Neural progenitor cell (in vitro differentiated cells): ENCODE data around the gene KCNQ1. TPM values are rescaled to one million over a fixed set of nuclear protein-coding genes. Genes with fewer than 3 reads are reported as not detected.

Experiments used
- DNase-seq: peaks from one replicate; pipeline ENCODE4 v3.0.0-alpha.2; 2016; ENCODE audit warnings: low spot score
- H2AFZ ChIP-seq: fragments of 200-600 bp; sonication (generic); replicated peaks from 2 replicates; pipeline ENCODE4 v1.6.1; 2016; ENCODE audit warnings: antibody characterized with exemption
- H3F3A ChIP-seq: fragments of 200-600 bp; sonication (generic); 2 replicates; pipeline ENCODE4 v1.6.1; 2016; ENCODE audit warnings: antibody characterized with exemption, low read depth
- H3K27ac ChIP-seq: fragments of 200-600 bp; sonication (generic); 2 replicates; pipeline ENCODE4 v1.5.1; 2016; ENCODE audit warnings: mild to moderate bottlenecking
- H3K27me3 ChIP-seq: fragments of 200-600 bp; sonication (generic); 2 replicates; pipeline ENCODE4 v1.6.1; 2016; ENCODE audit warnings: mild to moderate bottlenecking, moderate library complexity
- H3K36me3 ChIP-seq: fragments of 200-600 bp; sonication (generic); 2 replicates; pipeline ENCODE4 v1.5.1; 2016
- H3K4me1 ChIP-seq: fragments of 200-600 bp; sonication (generic); 2 replicates; pipeline ENCODE4 v1.6.1; 2016; ENCODE audit warnings: mixed run types
- H3K4me2 ChIP-seq: fragments of 200-600 bp; sonication (generic); 2 replicates; pipeline ENCODE4 v1.6.1; 2016
- H3K4me3 ChIP-seq: fragments of 200-600 bp; sonication (generic); 2 replicates; pipeline ENCODE4 v1.5.1; 2016
- H3K79me2 ChIP-seq: fragments of 200-600 bp; sonication (generic); 2 replicates; pipeline ENCODE4 v1.6.1; 2016; ENCODE audit warnings: low read depth
- H3K9ac ChIP-seq: fragments of 200-600 bp; sonication (generic); 2 replicates; pipeline ENCODE4 v1.6.1; 2016
- H3K9me3 ChIP-seq: fragments of 200-600 bp; sonication (generic); 2 replicates; pipeline ENCODE4 v1.5.1; 2016; ENCODE audit warnings: low read depth
- H4K20me1 ChIP-seq: fragments of 200-600 bp; sonication (generic); 2 replicates; pipeline ENCODE4 v1.6.1; 2016; ENCODE audit warnings: low read depth
- H3K27ac Mint-ChIP-seq: 3 replicates; pipeline ENCODE4 v1.8.0; 2021; ENCODE audit warnings: mixed read lengths
- H3K27me3 Mint-ChIP-seq: 2 replicates; pipeline ENCODE4 v1.8.0; 2022; ENCODE audit warnings: low read depth, mild to moderate bottlenecking, inconsistent platforms, moderate library complexity, mixed read lengths; ENCODE audit not compliant: insufficient read depth
- H3K36me3 Mint-ChIP-seq: 3 replicates; pipeline ENCODE4 v1.8.0; 2021; ENCODE audit warnings: mixed read lengths
- H3K4me1 Mint-ChIP-seq: 3 replicates; pipeline ENCODE4 v1.8.0; 2021; ENCODE audit warnings: mixed read lengths
- H3K4me3 Mint-ChIP-seq: 3 replicates; pipeline ENCODE4 v1.8.0; 2021; ENCODE audit warnings: mild to moderate bottlenecking, moderate library complexity, mixed read lengths
- H3K9me3 Mint-ChIP-seq: 3 replicates; pipeline ENCODE4 v1.8.0; 2020; ENCODE audit warnings: mixed read lengths
- CTCF ChIP-seq: fragments of 200-600 bp; sonication (generic); IDR thresholded peaks from 2 replicates; pipeline ENCODE4 v1.5.1; 2017; ENCODE audit warnings: antibody characterized with exemption, mild to moderate bottlenecking
- EZH2 ChIP-seq: fragments of 200-600 bp; sonication (generic); IDR thresholded peaks from 2 replicates; pipeline ENCODE4 v1.6.1; 2017; ENCODE audit warnings: antibody characterized with exemption, mild to moderate bottlenecking, moderate library complexity
- EZH2phosphoT487 ChIP-seq: fragments of 200-600 bp; sonication (generic); IDR thresholded peaks from 2 replicates; pipeline ENCODE4 v1.6.1; 2017; ENCODE audit warnings: antibody characterized with exemption
- total RNA-seq: library from RNA; depleted of rRNA; stranded (reverse); fragments of >200 nt; gene quantifications from 2 replicates; pipeline ENCODE4 v1.2.3, GENCODE V29; 2015; ENCODE audit warnings: low replicate concordance

Gene KCNQ1
- total RNA-seq, 1 donor from 2014 or later, result 0.11 TPM

- Mint-ChIP-seq H3K27ac (no peak overlapping the region), H3K4me3 (no peak overlapping the region), H3K9me3 (no peaks in the 10 kb centered on the region), H3K36me3 (no peaks in the 10 kb centered on the region), H3K27me3 (peaks cover 4% of the 10 kb centered on the region), H3K4me1 (peaks cover 11% of the 10 kb centered on the region)
- Histone ChIP-seq H3K4me1 (peaks cover 7% of the 10 kb centered on the region), H3K79me2 (no peaks in the 10 kb centered on the region), H3K9me3 (no peaks in the 10 kb centered on the region), H3K27ac (no peak overlapping the region), H3K4me3 (no peak overlapping the region), H3K4me2 (no peak overlapping the region), H2AFZ (no peak overlapping the region), H3F3A (peaks cover 6% of the 10 kb centered on the region), H4K20me1 (no peaks in the 10 kb centered on the region), H3K36me3 (no peaks in the 10 kb centered on the region), H3K9ac (no peak overlapping the region), H3K27me3 (peaks cover 10% of the 10 kb centered on the region)
- no peak for TF ChIP-seq CTCF
- no peak for TF ChIP-seq EZH2phosphoT487
- TF ChIP-seq EZH2, result no peak
- DNase-seq, result no peak
Measured at GRCh38 chr11:2745511-2745910, 300.7 kb downstream of the KCNQ1 start.

- Histone ChIP-seq H2AFZ (no peak overlapping the region), H3K9ac (no peak overlapping the region), H3K4me3 (no peak overlapping the region), H3K4me1 (peaks cover 17% of the 10 kb centered on the region), H3K9me3 (no peaks in the 10 kb centered on the region), H3K79me2 (no peaks in the 10 kb centered on the region), H3K36me3 (no peaks in the 10 kb centered on the region), H4K20me1 (no peaks in the 10 kb centered on the region), H3K4me2 (no peak overlapping the region), H3F3A (peaks cover 7% of the 10 kb centered on the region), H3K27me3 (peaks cover 11% of the 10 kb centered on the region), H3K27ac (no peak overlapping the region)
- Mint-ChIP-seq H3K36me3 (no peaks in the 10 kb centered on the region), H3K4me1 (peaks cover 15% of the 10 kb centered on the region), H3K27ac (no peak overlapping the region), H3K4me3 (no peak overlapping the region), H3K9me3 (no peaks in the 10 kb centered on the region), H3K27me3 (peaks cover 4% of the 10 kb centered on the region)
- TF ChIP-seq CTCF (no peak), EZH2phosphoT487 (no peak), EZH2 (no peak)
- DNase-seq, result no peak
Measured at GRCh38 chr11:2746401-2747247, 301.8 kb downstream of the KCNQ1 start.

- no peak overlapping the region for H3K4me3 ChIP-seq
- no peak overlapping the region for H3K4me2 ChIP-seq
- no peaks in the 10 kb centered on the region for H3K79me2 ChIP-seq
- H3K4me3 Mint-ChIP-seq, result no peak overlapping the region
- H3K27ac Mint-ChIP-seq, result no peak overlapping the region
- H3K9ac ChIP-seq, result no peak overlapping the region
- H3K9me3 ChIP-seq, result no peaks in the 10 kb centered on the region
- no peaks in the 10 kb centered on the region for H4K20me1 ChIP-seq
- H3K4me1 ChIP-seq, result peaks cover 17% of the 10 kb centered on the region
- H3F3A ChIP-seq, result peaks cover 7% of the 10 kb centered on the region
- peaks cover 21% of the 10 kb centered on the region for H3K4me1 Mint-ChIP-seq
- H3K9me3 Mint-ChIP-seq, result peaks cover 3% of the 10 kb centered on the region
- DNase-seq, result peak; percentile 25
- peaks cover 19% of the 10 kb centered on the region for H3K27me3 ChIP-seq
- H2AFZ ChIP-seq, result no peak overlapping the region
- no peak for TF ChIP-seq CTCF
- TF ChIP-seq EZH2phosphoT487, result no peak
- no peak overlapping the region for H3K27ac ChIP-seq
- H3K27me3 Mint-ChIP-seq, result peaks cover 11% of the 10 kb centered on the region
- H3K36me3 Mint-ChIP-seq, result no peaks in the 10 kb centered on the region
- H3K36me3 ChIP-seq, result no peaks in the 10 kb centered on the region
Measured at GRCh38 chr11:2747248-2748027, 302.6 kb downstream of the KCNQ1 start.
